HG03571 (cell line): ENCODE measurements around the gene HPCAL1.

ENCODE experiments used
- ATAC-seq: cut with Tn5 transposase; IDR thresholded peaks from one replicate; pipeline ENCODE4 v1.9.1; 2021; ENCODE audit not compliant: unreplicated experiment

The HPCAL1 gene

GRCh38 chr2:10475811-10476660 lies 173.3 kb downstream of the HPCAL1 start:
- ATAC-seq = no peak

DNA sequence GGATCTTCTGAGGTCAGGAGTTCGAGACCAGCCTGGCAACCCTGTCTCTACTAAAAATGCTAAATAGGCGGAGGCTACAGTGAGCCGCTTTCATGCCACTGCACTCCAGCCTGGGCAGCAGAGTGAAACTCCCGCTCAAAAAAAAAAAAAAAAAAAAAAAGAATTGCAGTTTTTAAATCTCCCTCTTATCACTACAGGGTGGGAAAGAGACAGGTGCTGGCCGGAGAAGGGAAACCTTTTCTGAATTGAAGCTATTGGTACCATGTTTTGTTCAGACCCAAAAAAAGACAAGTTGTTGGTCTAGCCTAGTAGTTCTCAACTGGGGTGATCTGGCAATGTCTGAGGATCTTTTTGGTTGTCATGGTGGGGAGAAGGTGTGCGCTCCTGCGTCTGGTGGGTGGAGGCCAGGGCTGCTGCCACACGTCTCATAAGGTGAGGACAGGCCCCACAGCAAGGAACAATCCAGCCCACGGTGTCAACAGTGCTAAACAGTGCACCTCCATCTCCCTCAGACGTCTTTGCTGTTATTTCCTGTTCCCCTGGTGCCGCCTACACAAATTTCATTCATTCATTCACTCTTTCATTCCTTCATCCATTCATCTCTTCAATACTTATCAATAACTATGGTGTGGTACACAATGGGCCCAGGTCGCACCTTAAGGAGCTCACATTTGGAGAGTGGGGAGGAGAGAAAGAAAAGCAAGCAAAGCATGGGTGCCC lies 174.2 kb downstream of the HPCAL1 start:
- ATAC-seq = no peak
